PC-3 (cell line): ENCODE measurements around the gene ACTR1A. TPM values are rescaled to one million over a fixed set of nuclear protein-coding genes. Genes with fewer than 3 reads are reported as not detected.

ENCODE experiments used
- ATAC-seq: fragments of 200-7000 bp; cut with Tn5 transposase; 2 replicates; pipeline ENCODE4 v1.9.1; 2020; ENCODE audit warnings: mild to moderate bottlenecking, moderate library complexity
- BruUV-seq: library from RNA; stranded (reverse); fragments of 400-500 nt; replicated peaks from 2 replicates; lab custom pipeline; 2021; lab: Mats Ljungman, UMichigan
- CTCF ChIA-PET: fragments of 300-600 bp; sonication (Branson Sonifier 250); formaldehyde crosslinking; loops from one replicate; lab custom pipeline; 2022; ENCODE audit warnings: antibody characterized with exemption; lab: Charles Lee
- POLR2A ChIA-PET: fragments of 300-600 bp; sonication (Branson Sonifier 250); formaldehyde crosslinking; loops from one replicate; lab custom pipeline; 2022; ENCODE audit warnings: antibody characterized with exemption; ENCODE audit not compliant: unreplicated experiment; lab: Charles Lee
- DNase-seq: peaks from one replicate; pipeline ENCODE4 v3.0.0-alpha.2; 2015
- H2AFZ ChIP-seq: fragments of 300-600 bp; sonication (generic); 2 replicates; pipeline ENCODE4 v1.6.0; 2016; ENCODE audit warnings: antibody characterized with exemption, low read length
- H3F3A ChIP-seq: fragments of 300-600 bp; sonication (generic); one replicate; pipeline ENCODE4 v1.6.0; 2017; ENCODE audit warnings: antibody characterized with exemption, low read length, control low read depth, mild to moderate bottlenecking; ENCODE audit not compliant: unreplicated experiment
- H3K27ac ChIP-seq: fragments of 300-600 bp; sonication (generic); 2 replicates; pipeline ENCODE4 v1.5.1; 2016; ENCODE audit warnings: mild to moderate bottlenecking, low read length
- H3K27me3 ChIP-seq: fragments of 300-600 bp; sonication (generic); 2 replicates; pipeline ENCODE4 v1.6.1; 2016; ENCODE audit warnings: low read length, mixed read lengths
- H3K36me3 ChIP-seq: fragments of 300-600 bp; sonication (generic); 2 replicates; pipeline ENCODE4 v1.6.1; 2016; ENCODE audit warnings: low read depth, mixed run types, low read length, mixed read lengths
- H3K4me1 ChIP-seq: fragments of 300-600 bp; sonication (generic); 2 replicates; pipeline ENCODE4 v1.5.1; 2016; ENCODE audit warnings: low read length; ENCODE audit not compliant: insufficient read depth
- H3K4me2 ChIP-seq: fragments of 300-600 bp; sonication (generic); 2 replicates; pipeline ENCODE4 v1.6.0; 2016; ENCODE audit warnings: low read length
- H3K4me3 ChIP-seq: fragments of 300-600 bp; sonication (generic); 2 replicates; pipeline ENCODE4 v1.5.1; 2016; ENCODE audit warnings: mild to moderate bottlenecking, low read length, mixed read lengths
- H3K79me2 ChIP-seq: fragments of 300-600 bp; sonication (generic); 2 replicates; pipeline ENCODE4 v1.6.1; 2017; ENCODE audit warnings: low read length, mixed read lengths
- H3K9ac ChIP-seq: fragments of 300-600 bp; sonication (generic); 2 replicates; pipeline ENCODE4 v1.6.0; 2016; ENCODE audit warnings: mild to moderate bottlenecking, low read length
- H3K9me2 ChIP-seq: fragments of 300-600 bp; sonication (generic); replicated peaks from 2 replicates; pipeline ENCODE4 v1.6.1; 2016; ENCODE audit warnings: mixed run types, low read length, mixed read lengths
- H3K9me3 ChIP-seq: fragments of 300-600 bp; sonication (generic); 2 replicates; pipeline ENCODE4 v1.6.1; 2016; ENCODE audit warnings: low read length, mixed read lengths
- H4K20me1 ChIP-seq: fragments of 300-600 bp; sonication (generic); 2 replicates; pipeline ENCODE4 v1.6.1; 2016; ENCODE audit warnings: low read length, mixed read lengths
- EZH2 ChIP-seq: fragments of 300-600 bp; sonication (generic); IDR thresholded peaks from one replicate; pipeline ENCODE4 v1.6.1; 2017; ENCODE audit warnings: antibody characterized with exemption, mild to moderate bottlenecking, low read length; ENCODE audit not compliant: unreplicated experiment
- EZH2phosphoT487 ChIP-seq: fragments of 300-600 bp; sonication (generic); IDR thresholded peaks from 2 replicates; pipeline ENCODE4 v1.6.1; 2018; ENCODE audit warnings: mild to moderate bottlenecking, antibody characterized with exemption, low read length, borderline replicate concordance
- intact Hi-C: fragments of 100-400 bp; cut with micrococcal nuclease; formaldehyde crosslinking; loops from 2 replicates; pipeline ENCODE4 v1.9.0; 2023
- total RNA-seq: library from RNA; depleted of rRNA; stranded (reverse); fragments of >200 nt; gene quantifications from 2 replicates; pipeline ENCODE4 v1.2.3, GENCODE V29; 2014
- TF ChIP-seq, protein P1 (sequence below): fragments of 300-600 bp; sonication (generic); conservative IDR thresholded peaks from 2 replicates; pipeline ENCODE4 v1.5.1; 2017; ENCODE audit warnings: antibody characterized with exemption, low read depth, mild to moderate bottlenecking, low read length

ACTR1A gene
- total RNA-seq, 1 experiment from 2014 or later = 69.9 TPM

DNA sequence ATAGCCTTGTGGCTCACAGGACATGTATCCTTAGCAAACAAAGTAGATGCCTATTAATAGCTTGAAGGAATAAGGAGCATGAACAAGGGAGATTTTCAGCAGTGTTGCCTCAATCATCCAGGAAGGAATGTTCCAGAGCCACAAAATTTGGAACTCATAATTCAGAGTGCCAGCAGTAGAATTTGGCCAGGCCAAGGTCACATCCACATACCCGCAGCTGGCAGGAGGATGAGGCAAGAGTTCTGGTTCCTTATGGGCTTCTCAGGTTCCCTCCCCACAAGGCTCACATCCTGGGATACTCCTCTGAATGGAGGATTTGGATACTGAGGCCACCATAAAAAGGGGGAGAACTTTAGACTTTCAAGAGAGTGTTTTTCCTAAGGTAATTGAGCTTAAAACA lies 47.0 kb upstream of the ACTR1A start:
- POLR2A ChIA-PET = no interaction called here
- ATAC-seq (no peak), DNase-seq (no peak)
- Histone ChIP-seq H3K9ac (no peak overlapping the region), H3K79me2 (no peaks in the 10 kb centered on the region), H2AFZ (no peak overlapping the region), H3K4me1 (no peaks in the 10 kb centered on the region), H3K36me3 (no peaks in the 10 kb centered on the region), H3K27ac (no peak overlapping the region), H4K20me1 (no peaks in the 10 kb centered on the region), H3K27me3 (no peaks in the 10 kb centered on the region), H3K9me3 (no peaks in the 10 kb centered on the region), H3K4me3 (no peak overlapping the region), H3K9me2 (no peaks in the 10 kb centered on the region), H3K4me2 (no peak overlapping the region), H3F3A (no peaks in the 10 kb centered on the region)
- no peak for TF ChIP-seq EZH2phosphoT487
- no peak for TF ChIP-seq EZH2
- TF ChIP-seq, protein P1, sequence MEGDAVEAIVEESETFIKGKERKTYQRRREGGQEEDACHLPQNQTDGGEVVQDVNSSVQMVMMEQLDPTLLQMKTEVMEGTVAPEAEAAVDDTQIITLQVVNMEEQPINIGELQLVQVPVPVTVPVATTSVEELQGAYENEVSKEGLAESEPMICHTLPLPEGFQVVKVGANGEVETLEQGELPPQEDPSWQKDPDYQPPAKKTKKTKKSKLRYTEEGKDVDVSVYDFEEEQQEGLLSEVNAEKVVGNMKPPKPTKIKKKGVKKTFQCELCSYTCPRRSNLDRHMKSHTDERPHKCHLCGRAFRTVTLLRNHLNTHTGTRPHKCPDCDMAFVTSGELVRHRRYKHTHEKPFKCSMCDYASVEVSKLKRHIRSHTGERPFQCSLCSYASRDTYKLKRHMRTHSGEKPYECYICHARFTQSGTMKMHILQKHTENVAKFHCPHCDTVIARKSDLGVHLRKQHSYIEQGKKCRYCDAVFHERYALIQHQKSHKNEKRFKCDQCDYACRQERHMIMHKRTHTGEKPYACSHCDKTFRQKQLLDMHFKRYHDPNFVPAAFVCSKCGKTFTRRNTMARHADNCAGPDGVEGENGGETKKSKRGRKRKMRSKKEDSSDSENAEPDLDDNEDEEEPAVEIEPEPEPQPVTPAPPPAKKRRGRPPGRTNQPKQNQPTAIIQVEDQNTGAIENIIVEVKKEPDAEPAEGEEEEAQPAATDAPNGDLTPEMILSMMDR = no peak
- CTCF ChIA-PET = no interaction called here
- intact Hi-C loops = no loop called here
- no TSS peak for BruUV-seq

DNA sequence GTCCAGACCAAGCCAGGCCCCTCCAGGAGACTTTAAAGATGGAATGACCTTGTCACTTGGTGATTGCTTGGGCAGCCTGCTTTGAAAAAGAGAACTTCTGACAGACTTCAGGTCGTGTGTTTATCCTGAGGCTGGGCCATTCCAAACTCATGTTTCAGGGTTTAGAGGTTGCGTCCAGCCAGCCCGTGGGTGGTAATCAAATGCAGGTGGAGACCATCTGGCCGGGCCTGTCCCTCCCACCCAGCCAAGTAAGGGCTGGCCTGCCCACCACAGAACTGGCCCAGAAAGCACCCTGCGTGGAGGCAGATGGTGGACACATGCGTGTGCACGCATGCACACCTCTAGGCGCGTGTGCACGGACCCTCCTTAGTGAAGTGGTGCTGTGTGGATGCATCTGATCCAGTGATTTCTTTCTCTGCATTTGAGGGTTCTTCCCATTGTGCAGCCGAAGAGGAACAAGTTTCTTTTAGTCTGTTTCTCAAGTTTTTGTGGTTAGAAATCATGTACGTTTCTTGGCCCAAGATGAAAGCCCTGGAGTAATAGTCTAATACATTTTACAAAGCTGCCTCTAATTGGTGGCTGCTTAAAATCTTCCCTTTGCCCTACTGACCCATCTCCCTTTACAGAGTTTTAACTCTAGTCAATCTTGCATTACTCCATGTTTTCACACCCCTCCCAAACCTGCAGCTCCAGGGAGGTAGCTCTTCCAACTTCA lies 44.3 kb upstream of the ACTR1A start:
- Histone ChIP-seq H3K27ac (no peak overlapping the region), H3K4me3 (no peak overlapping the region), H3F3A (no peaks in the 10 kb centered on the region), H4K20me1 (no peaks in the 10 kb centered on the region), H3K9me3 (no peaks in the 10 kb centered on the region), H3K4me2 (no peak overlapping the region), H3K9me2 (no peaks in the 10 kb centered on the region), H3K79me2 (no peaks in the 10 kb centered on the region), H3K27me3 (no peaks in the 10 kb centered on the region), H3K9ac (no peak overlapping the region), H3K4me1 (no peaks in the 10 kb centered on the region), H2AFZ (no peak overlapping the region), H3K36me3 (no peaks in the 10 kb centered on the region)
- BruUV-seq = no TSS peak
- POLR2A ChIA-PET = no interaction called here
- CTCF ChIA-PET = no interaction called here
- no peak for ATAC-seq
- intact Hi-C loops = no loop called here
- no peak for DNase-seq
- TF ChIP-seq, protein P1 = no peak
- no peak for TF ChIP-seq EZH2
- no peak for TF ChIP-seq EZH2phosphoT487

DNA sequence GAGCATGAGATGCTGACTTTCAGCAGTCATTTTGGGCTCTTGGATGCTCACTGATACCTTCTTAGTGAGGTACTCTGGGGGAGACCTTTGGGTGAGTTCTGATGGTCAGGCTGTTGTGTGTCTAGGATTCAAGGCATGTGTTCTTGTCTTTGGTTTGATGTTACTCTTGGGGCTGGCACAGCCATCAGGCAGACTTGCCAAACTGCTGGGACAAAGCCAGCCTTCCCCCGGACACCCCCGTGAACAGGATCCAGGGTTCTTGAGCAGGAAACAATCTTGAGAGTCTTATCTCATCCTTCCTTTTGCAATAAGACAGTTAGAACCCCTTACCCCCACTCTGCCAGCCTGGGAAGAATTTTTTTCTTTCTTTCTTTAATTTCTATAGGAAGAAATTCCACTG lies 43.5 kb upstream of the ACTR1A start:
- ATAC-seq (no peak), DNase-seq (no peak)
- Histone ChIP-seq H2AFZ (no peak overlapping the region), H3K9me2 (no peaks in the 10 kb centered on the region), H3F3A (no peaks in the 10 kb centered on the region), H3K9me3 (no peaks in the 10 kb centered on the region), H3K79me2 (no peaks in the 10 kb centered on the region), H3K4me2 (no peak overlapping the region), H4K20me1 (no peaks in the 10 kb centered on the region), H3K4me1 (no peaks in the 10 kb centered on the region), H3K27me3 (no peaks in the 10 kb centered on the region), H3K27ac (no peak overlapping the region), H3K4me3 (no peak overlapping the region), H3K9ac (no peak overlapping the region), H3K36me3 (no peaks in the 10 kb centered on the region)
- CTCF ChIA-PET = no interaction called here
- no TSS peak for BruUV-seq
- intact Hi-C loops = no loop called here
- TF ChIP-seq EZH2phosphoT487 = no peak
- TF ChIP-seq, protein P1 = no peak
- TF ChIP-seq EZH2 = no peak
- POLR2A ChIA-PET = no interaction called here
